ENCODE results near the gene SMLR1.

SMLR1 gene

GRCh38 chr6:130851026-130851425, 23.8 kb downstream of the SMLR1 start:
- DNase-seq (ENCODE audit: low read depth), result no peak

- peak; percentile 44 for DNase-seq (ENCODE audit: low read depth)
These were observed 25.8 kb downstream of the SMLR1 start for GRCh38 chr6:130852844-130853554.

DNA sequence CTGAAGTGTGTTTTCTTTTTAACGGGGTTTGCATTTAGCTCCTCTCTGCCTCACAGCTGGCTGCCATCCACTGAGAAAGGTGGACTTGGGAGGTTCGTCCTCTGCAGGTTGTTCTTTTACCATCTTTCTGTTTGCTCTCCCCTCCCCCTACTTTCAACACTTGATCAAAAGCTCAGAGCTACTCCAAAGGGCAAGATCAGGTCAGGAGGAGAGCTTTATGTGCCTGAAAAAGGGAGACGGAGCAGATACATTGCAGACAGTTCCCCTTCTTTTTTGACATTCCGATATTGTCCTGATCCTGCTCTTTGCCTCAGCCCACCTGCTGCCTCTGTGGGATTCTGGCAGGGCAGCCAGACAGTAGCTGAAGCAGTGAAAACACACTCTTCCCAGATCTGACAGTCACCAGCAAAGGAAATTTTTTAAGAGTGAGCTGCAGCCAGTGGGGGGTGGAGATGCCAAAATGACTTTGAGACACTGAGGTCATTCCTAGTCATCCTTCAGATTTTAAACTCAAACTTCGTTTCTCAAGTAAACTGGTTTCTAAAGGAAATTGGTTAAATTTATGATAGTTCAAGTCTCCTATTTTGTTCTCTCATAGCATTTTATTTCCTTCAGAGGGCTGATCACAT, 26.5 kb downstream of the SMLR1 start:
- peak; percentile 76 for DNase-seq (ENCODE audit: low read depth)

DNA sequence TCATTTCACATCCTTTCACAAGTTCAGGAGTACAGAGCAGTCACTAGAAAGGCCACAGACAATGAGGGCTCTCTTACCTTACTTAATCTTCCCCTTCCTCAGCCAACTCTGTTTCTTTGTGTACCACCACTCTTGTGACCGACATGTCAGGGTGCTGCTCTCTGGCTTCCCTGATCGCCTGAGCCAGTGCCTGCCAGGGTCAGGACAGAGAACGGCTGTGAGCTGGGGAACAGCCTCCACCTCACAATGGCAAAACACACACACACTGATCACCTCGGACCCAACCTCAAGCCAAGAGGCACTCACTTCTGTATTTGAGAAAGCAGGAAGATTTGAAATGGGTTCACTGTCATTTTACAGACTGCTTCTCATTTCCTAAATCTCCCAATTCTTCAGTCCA, 30.8 kb downstream of the SMLR1 start:
- no peak for DNase-seq (ENCODE audit: low read depth)

DNA sequence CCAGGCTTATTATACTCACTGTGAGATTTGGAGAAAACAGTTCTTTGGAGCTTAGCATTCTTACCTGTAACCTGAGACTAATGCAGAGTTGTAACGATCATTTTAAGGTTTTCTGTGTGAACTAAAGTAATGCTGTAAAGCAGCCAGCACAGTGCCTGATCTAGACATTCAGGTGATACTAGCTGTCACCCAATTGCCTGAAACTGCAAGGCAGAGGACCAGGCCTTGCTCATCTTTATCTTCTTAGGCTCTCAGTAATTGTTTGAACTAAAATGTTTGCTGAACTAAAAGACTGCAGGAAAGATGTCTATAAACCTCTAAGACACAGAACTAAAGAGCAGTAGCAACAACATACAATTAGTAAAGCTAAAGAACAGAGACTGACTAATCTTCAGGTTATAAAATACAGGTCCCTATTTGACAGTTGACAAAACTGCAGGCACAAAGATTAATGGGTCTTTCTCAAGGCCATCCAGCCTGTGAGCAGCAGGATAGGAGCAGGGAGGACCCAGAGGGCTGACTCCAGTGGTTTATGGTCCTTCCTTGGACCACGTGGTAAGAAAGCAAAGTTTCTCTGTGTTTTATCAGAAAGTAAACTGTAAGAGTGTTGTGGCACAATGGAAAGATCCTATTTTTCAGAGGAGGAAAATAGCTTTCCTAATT, 31.4 kb downstream of the SMLR1 start:
- no peak for DNase-seq (ENCODE audit: low read depth)

GRCh38 chr6:130859161-130859867, 32.1 kb downstream of the SMLR1 start:
- no peak for DNase-seq (ENCODE audit: low read depth)

GRCh38 chr6:130862370-130862769, 35.2 kb downstream of the SMLR1 start:
- DNase-seq (ENCODE audit: low read depth), result no peak

GRCh38 chr6:130863415-130864230, 36.4 kb downstream of the SMLR1 start:
- no peak for DNase-seq (ENCODE audit: low read depth)

DNA sequence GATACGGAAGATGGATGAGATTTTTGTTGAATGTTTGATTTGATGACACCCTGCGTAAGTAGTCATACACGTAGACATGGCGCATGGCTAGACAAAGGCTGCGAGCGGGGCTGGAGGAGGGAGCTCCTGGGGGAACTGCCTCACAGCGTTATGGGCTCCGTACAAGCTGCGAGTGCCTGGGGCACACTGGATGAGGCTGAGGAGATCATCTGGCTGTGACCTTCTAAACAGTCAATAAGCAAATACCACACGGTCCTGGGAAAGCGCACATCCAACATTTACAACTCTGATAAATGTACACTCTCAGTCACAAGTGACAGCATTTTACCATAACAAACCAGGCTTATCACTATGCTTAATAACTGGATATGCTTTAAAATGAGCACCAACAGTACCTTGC, 37.1 kb downstream of the SMLR1 start:
- DNase-seq (ENCODE audit: low read depth), result no peak

DNA sequence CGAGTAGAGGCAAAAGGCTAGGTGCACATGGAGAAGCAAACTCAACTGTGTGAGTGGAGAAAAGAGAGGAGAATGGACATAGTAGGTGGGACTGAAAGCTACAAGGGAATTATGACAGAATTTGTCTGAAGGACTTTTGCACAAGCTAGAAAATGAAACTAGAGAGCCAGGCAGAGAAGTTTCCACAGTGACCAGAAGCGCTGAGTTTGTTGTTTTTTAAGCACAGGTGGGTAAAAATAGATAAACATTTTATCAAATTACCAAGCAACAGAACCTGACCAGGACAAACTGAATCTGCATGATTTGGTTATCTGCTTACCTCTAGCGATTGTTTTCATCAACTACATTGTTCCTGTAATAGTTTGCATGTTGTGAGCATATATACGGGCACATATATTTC, 38.6 kb downstream of the SMLR1 start:
- DNase-seq (ENCODE audit: low read depth), result no peak

DNA sequence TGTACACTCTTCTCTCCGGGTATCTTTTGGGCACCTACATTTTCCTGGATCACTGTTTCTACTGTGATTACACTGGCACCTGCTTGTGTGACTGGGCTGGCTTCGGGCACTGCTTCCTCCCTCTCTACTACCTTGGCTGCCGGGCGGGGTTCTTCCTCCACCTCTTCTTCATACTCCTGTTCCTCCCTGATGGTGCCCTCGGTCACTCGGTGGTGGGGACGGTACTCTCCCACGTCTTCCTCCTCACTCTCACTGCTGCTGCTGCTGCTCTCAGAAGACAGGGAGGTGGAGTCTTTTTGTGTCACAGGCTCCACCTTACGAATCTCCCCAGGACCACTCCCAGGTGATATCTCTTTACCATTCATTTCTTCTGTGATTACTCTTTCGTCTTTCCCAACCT, 42.5 kb downstream of the SMLR1 start:
- no peak for DNase-seq (ENCODE audit: low read depth)

GRCh38 chr6:130870179-130870880, 43.1 kb downstream of the SMLR1 start:
- DNase-seq (ENCODE audit: low read depth), result no peak

GRCh38 chr6:130872250-130873095, 45.3 kb downstream of the SMLR1 start:
- DNase-seq (ENCODE audit: low read depth), result peak; percentile 71

GRCh38 chr6:130873746-130874145, 46.5 kb downstream of the SMLR1 start:
- DNase-seq (ENCODE audit: low read depth), result no peak

DNA sequence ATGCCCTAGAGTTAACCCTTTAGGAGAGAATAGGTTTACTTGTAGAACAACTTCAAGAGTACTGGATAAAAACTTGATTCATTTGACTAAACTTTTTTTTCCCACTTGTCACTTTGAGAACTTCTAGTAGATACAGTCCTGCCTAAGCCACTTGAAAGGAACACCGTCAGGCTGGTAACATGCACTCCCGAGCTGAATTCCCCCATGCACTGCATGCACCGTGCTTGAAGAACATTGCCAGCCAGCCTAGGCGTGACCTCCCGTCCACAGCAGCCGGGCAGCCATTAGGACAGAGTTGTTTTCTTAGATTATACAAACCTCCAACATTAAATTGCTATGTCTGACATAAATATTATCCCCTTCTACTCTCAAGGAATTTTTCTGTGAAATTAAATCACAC, 52.6 kb downstream of the SMLR1 start:
- DNase-seq (ENCODE audit: low read depth), result no peak

DNA sequence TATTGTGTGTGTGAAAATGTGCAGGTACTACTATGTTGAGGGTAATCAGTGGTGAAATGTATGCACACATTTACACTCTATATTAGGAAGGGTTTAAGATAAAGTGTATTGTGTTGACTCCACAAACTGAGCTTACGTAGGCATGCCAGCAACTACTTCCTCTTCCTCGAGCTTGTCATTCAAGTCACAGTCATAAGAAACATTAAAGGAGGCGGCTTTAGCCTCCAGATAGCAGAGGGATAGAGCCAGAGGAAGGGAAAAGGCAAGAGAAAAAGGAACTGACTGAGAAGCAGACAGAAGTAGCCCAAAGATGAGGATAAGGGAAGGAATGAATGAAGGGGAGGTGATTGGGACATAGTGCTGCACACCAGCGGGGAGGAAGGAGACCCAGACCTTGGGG, 55.2 kb downstream of the SMLR1 start:
- DNase-seq (ENCODE audit: low read depth), result no peak

DNA sequence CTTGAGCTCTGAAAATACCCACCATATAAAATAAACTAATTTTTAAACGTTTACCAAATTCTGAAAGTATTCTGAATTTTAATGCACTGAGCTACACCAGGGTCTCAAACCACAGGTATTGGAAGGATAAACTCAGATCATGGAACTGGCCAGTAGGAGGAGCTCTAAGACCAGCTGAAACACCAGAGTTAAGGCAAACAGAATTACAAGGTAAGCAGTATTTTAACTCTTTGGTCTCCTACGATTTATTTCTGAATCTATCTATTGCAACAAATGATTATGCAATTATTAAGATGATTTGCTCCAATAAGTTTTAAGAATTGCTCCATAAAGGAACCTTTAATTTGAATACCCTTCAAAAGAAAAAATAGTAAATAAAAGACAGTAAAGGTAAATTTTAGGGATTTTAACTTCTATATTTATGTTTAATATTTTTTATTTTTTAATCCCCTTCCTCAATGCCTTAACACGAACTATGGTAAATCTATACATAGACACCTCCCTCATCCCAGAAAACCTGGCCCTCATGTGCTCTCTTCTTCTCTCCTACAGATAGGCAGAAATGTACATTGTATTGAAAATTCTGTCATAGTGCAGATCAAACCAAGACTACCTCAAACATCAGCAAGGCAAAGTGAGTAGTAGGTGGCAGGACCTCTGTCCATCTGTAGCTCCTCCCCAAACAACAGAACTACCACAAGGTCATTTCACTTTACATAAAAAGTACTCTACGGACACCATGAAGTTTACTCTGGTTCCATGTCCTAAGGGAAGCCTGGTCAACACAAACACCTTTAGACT, 58.4 kb downstream of the SMLR1 start:
- peak; percentile 84 for DNase-seq (ENCODE audit: low read depth)

Measured in ELR (cell line).